HepG2 (cell line): ENCODE results near the gene TCF23. TPM values are rescaled to one million over a fixed set of nuclear protein-coding genes. Genes with fewer than 3 reads are reported as not detected.
A peak's percentile ranks its signal among the peaks of the same experiment; 100 is the strongest.

Experiments
- ATF5 ChIP-seq: sonication (generic); formaldehyde crosslinking; IDR thresholded peaks from 2 replicates; pipeline ENCODE4 v1.4.0; 2020; ENCODE audit warnings: mild to moderate bottlenecking, low read depth, missing genetic modification reagents
- DNMT3B ChIP-seq: conservative IDR thresholded peaks from 2 replicates; pipeline ENCODE4 v1.6.1; 2016; ENCODE audit warnings: missing biosample characterization, control low read depth
- ESRRA ChIP-seq: sonication (generic); formaldehyde crosslinking; IDR thresholded peaks from 2 replicates; pipeline ENCODE4 v1.5.1; 2020; ENCODE audit warnings: mild to moderate bottlenecking, low read depth, missing genetic modification reagents
- FOSL1 ChIP-seq: sonication (generic); formaldehyde crosslinking; IDR thresholded peaks from 2 replicates; pipeline ENCODE4 v1.9.0; 2021; ENCODE audit warnings: missing genetic modification reagents, borderline replicate concordance
- HMGA1 ChIP-seq: sonication (generic); formaldehyde crosslinking; conservative IDR thresholded peaks from 2 replicates; pipeline ENCODE4 v1.4.0; 2020; ENCODE audit warnings: missing genetic modification reagents
- HNF4G ChIP-seq, 2 experiments: sonication (generic) in 1 of 2; formaldehyde crosslinking in 1 of 2; IDR thresholded peaks; 2 replicates each; pipeline versions ENCODE4 v1.4.0 to v1.6.1; 2011 to 2020; ENCODE audit warnings: borderline replicate concordance in 2 of 2, low read depth in 2 of 2, mild to moderate bottlenecking in 2 of 2, low read length in 1 of 2, missing genetic modification reagents in 1 of 2, moderate library complexity in 1 of 2
- NKX3-1 ChIP-seq: sonication (generic); formaldehyde crosslinking; IDR thresholded peaks from 2 replicates; pipeline ENCODE4 v1.5.0; 2020; ENCODE audit warnings: missing genetic modification reagents
- PLSCR1 ChIP-seq: sonication (generic); formaldehyde crosslinking; IDR thresholded peaks from 2 replicates; pipeline ENCODE4 v1.5.0; 2020; ENCODE audit warnings: missing genetic modification reagents, mild to moderate bottlenecking, borderline replicate concordance
- RFX1 ChIP-seq: fragments of 450-650 bp; IDR thresholded peaks from 2 replicates; pipeline ENCODE4 v1.6.1; 2017
- RFXANK ChIP-seq: IDR thresholded peaks from 2 replicates; pipeline ENCODE4 v1.6.1; 2016
- STAT5B ChIP-seq: sonication (generic); formaldehyde crosslinking; IDR thresholded peaks from 2 replicates; pipeline ENCODE4 v1.4.0; 2020; ENCODE audit warnings: missing genetic modification reagents
- TP53 ChIP-seq: sonication (generic); formaldehyde crosslinking; conservative IDR thresholded peaks from 2 replicates; pipeline ENCODE4 v1.4.0; 2020; ENCODE audit warnings: missing genetic modification reagents
- ZFX ChIP-seq: sonication (generic); formaldehyde crosslinking; IDR thresholded peaks from 2 replicates; pipeline ENCODE4 v1.4.0; 2020; ENCODE audit warnings: mild to moderate bottlenecking, low read depth, missing genetic modification reagents, moderate library complexity
- ZKSCAN8 ChIP-seq: IDR thresholded peaks from 2 replicates; pipeline ENCODE4 v1.6.1; 2016; ENCODE audit warnings: borderline replicate concordance, missing genetic modification reagents, missing compliant biosample characterization
- ZNF205 ChIP-seq: IDR thresholded peaks from 2 replicates; pipeline ENCODE4 v1.6.1; 2018; ENCODE audit warnings: missing biosample characterization, missing genetic modification reagents
- ZNF333 ChIP-seq: sonication (generic); formaldehyde crosslinking; IDR thresholded peaks from 2 replicates; pipeline ENCODE4 v1.4.0; 2020; ENCODE audit warnings: mild to moderate bottlenecking, missing genetic modification reagents, borderline replicate concordance
- ZNF44 ChIP-seq: sonication (generic); formaldehyde crosslinking; IDR thresholded peaks from 2 replicates; pipeline ENCODE4 v1.5.1; 2020; ENCODE audit warnings: mild to moderate bottlenecking, missing genetic modification reagents
- ZUFSP ChIP-seq: sonication (generic); formaldehyde crosslinking; IDR thresholded peaks from 2 replicates; pipeline ENCODE4 v1.9.0; 2021; ENCODE audit warnings: missing genetic modification reagents, mild to moderate bottlenecking, borderline replicate concordance
- polyA plus RNA-seq, 8 experiments: library from polyadenylated mRNA; depleted of rRNA in 3 of 8; stranded (reverse) in 7 of 8; unstranded in 1 of 8; fragments of >200 nt; fragmentation: Illumina TruSeq in 4 of 8; extraction: Trizol in 4 of 8; gene quantifications; 2 replicates each; pipeline versions ENCODE4 v1.2.1 to v1.2.3, GENCODE V29; 2011 to 2016; ENCODE audit warnings: low read depth in 4 of 8, missing spikeins in 1 of 8, mixed read lengths in 1 of 8; ENCODE audit not compliant: insufficient read depth in 1 of 8
- total RNA-seq, 5 experiments: library from RNA; depleted of rRNA; stranded (reverse); fragments of >200 nt; fragmentation: Illumina TruSeq; extraction: Trizol; gene quantifications; 2 replicates each; pipeline ENCODE4 v1.2.3, GENCODE V29; 2016; ENCODE audit warnings: low read depth in 1 of 5
- TF ChIP-seq, protein P1 (sequence below): sonication (generic); formaldehyde crosslinking; IDR thresholded peaks from 2 replicates; pipeline ENCODE4 v1.9.0; 2022; ENCODE audit warnings: missing genetic modification reagents, mild to moderate bottlenecking, borderline replicate concordance
- TF ChIP-seq, protein P2 (sequence below): sonication (generic); formaldehyde crosslinking; IDR thresholded peaks from 2 replicates; pipeline ENCODE4 v1.4.0; 2020; ENCODE audit warnings: mild to moderate bottlenecking, missing genetic modification reagents
- TF ChIP-seq, protein P3 (sequence below): sonication (generic); formaldehyde crosslinking; IDR thresholded peaks from 2 replicates; pipeline ENCODE4 v1.4.0; 2020; ENCODE audit warnings: mild to moderate bottlenecking, missing genetic modification reagents, borderline replicate concordance

TCF23 gene
- total and polyA plus RNA-seq, 2 of the 13 experiments (the other 11 are each of a cell fraction or from before 2014, with no cell fraction given), result 0.02 to 1.4 TPM

DNA sequence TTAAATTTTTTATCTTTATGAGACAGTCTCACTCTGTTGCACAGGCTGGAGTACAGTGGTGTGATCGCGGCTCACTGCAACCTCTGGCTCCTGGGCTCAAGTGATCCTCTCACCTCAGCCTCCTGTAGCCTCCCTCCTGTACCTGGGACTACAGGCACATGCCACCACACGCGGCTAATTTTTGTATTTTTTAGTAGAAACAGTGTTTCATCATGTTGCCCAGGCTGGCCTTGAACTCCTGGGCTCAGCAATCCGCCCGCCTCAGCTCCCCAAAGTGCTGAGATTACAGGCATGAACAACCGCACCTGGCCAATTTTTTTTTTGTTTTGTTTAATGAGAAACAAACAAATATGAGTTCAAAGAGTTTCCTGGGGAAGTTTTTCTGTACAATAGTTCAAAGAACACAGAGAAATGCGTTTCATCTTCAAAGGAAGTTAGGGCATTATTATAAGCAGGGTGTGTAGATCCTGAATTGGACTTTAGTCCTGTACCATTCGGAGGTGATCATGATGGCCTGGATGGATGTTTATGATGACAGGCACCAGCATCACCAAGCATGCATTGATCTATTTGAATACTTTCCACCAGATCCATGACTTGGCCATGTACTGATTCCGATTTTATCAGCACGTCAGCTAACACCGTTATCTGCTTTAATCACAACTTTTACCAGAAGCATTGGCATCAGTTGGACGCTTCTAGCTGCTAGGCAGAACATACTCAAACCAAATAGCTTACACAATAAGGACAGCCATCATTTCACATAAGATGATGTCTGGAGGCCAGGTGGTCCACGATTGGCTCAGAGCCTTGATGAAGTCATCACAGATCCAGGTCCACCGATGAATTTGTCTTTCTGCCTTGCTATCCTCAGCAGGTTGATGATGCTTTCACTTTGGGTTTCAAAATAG is 28.9 kb downstream of the TCF23 start (continued):
- no peak for TF ChIP-seq PLSCR1 (CRISPR knock-in tag)
- TF ChIP-seq ZUFSP (CRISPR knock-in tag), result no peak
- peak; percentile 46; the same call in 1 of the 2 replicates for TF ChIP-seq ZNF205 (CRISPR knock-in tag)
- no peak for TF ChIP-seq ZNF333
- no peak for TF ChIP-seq ATF5 (CRISPR knock-in tag)
- TF ChIP-seq, protein P1, sequence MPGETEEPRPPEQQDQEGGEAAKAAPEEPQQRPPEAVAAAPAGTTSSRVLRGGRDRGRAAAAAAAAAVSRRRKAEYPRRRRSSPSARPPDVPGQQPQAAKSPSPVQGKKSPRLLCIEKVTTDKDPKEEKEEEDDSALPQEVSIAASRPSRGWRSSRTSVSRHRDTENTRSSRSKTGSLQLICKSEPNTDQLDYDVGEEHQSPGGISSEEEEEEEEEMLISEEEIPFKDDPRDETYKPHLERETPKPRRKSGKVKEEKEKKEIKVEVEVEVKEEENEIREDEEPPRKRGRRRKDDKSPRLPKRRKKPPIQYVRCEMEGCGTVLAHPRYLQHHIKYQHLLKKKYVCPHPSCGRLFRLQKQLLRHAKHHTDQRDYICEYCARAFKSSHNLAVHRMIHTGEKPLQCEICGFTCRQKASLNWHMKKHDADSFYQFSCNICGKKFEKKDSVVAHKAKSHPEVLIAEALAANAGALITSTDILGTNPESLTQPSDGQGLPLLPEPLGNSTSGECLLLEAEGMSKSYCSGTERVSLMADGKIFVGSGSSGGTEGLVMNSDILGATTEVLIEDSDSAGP (CRISPR knock-in tag), result peak; percentile 75
- TF ChIP-seq, protein P2, sequence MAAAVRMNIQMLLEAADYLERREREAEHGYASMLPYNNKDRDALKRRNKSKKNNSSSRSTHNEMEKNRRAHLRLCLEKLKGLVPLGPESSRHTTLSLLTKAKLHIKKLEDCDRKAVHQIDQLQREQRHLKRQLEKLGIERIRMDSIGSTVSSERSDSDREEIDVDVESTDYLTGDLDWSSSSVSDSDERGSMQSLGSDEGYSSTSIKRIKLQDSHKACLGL (CRISPR knock-in tag), result peak; percentile 58; the same call in 1 of the 2 replicates
- TF ChIP-seq, protein P3, sequence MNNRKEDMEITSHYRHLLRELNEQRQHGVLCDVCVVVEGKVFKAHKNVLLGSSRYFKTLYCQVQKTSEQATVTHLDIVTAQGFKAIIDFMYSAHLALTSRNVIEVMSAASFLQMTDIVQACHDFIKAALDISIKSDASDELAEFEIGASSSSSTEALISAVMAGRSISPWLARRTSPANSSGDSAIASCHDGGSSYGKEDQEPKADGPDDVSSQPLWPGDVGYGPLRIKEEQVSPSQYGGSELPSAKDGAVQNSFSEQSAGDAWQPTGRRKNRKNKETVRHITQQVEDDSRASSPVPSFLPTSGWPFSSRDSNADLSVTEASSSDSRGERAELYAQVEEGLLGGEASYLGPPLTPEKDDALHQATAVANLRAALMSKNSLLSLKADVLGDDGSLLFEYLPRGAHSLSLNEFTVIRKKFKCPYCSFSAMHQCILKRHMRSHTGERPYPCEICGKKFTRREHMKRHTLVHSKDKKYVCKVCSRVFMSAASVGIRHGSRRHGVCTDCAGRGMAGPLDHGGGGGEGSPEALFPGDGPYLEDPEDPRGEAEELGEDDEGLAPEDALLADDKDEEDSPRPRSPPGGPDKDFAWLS, result 0 out of 2 replicates have a peak, but pooled peaks have one; percentile 50
- TF ChIP-seq FOSL1 (CRISPR knock-in tag), result peak; percentile 46; the same call in 1 of the 2 replicates
- peak; percentile 89; the same call in 1 of the 2 replicates for TF ChIP-seq NKX3-1
- TF ChIP-seq DNMT3B (CRISPR knock-in tag), result peak; percentile 90
- 0 out of 2 replicates have a peak, but pooled peaks have one; percentile 63 for TF ChIP-seq ZNF44 (CRISPR knock-in tag)
- TF ChIP-seq ZKSCAN8 (CRISPR knock-in tag), result peak; percentile 87; the same call in 1 of the 2 replicates
- TF ChIP-seq HNF4G (IDR thresholded peaks at IDR 0.05; ENCODE audit: borderline replicate concordance, low read depth, low read length), result peak; percentile 87
- peak; percentile 72 for TF ChIP-seq HNF4G (CRISPR knock-in tag; IDR thresholded peaks at IDR 0.05; ENCODE audit: borderline replicate concordance, low read depth)
- no peak for TF ChIP-seq RFX1
- no peak for TF ChIP-seq ZFX (CRISPR knock-in tag)
- no peak for TF ChIP-seq HMGA1
- no peak for TF ChIP-seq RFXANK (CRISPR knock-in tag)
- peak; percentile 59; the same call in 1 of the 2 replicates for TF ChIP-seq STAT5B (CRISPR knock-in tag)
- TF ChIP-seq ESRRA (CRISPR knock-in tag), result peak; percentile 47
- 0 out of 2 replicates have a peak, but pooled peaks have one; percentile 35 for TF ChIP-seq TP53
